ENCODE data around the gene JADE1.

JADE1 gene

DNA sequence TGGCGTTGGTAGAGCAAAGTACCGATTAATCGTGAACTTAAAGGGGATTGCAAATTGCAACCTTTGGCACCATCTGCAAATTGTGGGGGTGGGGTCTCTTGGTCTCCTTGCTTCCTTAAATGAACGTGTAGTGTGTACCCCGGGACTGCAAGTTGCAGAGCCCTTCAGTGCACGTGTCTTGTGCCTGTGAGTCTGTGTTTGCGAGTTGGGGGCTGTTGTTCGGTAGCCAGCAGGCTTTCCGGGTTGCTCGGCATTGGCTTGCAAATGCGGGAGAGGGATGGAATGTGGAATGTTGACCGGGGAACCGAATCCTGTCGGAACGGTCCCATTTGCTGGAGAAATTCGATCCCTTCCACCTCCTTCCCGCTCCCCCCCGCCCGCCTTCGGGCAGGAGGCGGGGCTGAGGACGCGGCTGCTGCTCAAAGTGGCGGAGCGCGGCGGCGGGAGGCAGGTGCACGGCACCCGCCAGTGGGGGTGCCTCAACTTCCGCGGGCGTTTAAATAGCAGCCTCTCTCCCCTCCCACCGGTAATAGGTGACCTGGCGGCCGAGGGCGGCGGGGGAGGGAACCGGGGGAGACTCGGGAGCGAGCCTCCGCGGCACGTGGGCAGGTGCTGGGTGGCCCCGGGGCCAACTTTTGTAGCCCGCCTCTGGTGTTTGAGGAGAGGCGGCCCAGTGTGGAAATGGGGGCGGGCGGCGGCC lies 1.5 kb downstream of the JADE1 start:
- DNase-seq (ENCODE audit: low spot score), result peak; percentile 86

DNA sequence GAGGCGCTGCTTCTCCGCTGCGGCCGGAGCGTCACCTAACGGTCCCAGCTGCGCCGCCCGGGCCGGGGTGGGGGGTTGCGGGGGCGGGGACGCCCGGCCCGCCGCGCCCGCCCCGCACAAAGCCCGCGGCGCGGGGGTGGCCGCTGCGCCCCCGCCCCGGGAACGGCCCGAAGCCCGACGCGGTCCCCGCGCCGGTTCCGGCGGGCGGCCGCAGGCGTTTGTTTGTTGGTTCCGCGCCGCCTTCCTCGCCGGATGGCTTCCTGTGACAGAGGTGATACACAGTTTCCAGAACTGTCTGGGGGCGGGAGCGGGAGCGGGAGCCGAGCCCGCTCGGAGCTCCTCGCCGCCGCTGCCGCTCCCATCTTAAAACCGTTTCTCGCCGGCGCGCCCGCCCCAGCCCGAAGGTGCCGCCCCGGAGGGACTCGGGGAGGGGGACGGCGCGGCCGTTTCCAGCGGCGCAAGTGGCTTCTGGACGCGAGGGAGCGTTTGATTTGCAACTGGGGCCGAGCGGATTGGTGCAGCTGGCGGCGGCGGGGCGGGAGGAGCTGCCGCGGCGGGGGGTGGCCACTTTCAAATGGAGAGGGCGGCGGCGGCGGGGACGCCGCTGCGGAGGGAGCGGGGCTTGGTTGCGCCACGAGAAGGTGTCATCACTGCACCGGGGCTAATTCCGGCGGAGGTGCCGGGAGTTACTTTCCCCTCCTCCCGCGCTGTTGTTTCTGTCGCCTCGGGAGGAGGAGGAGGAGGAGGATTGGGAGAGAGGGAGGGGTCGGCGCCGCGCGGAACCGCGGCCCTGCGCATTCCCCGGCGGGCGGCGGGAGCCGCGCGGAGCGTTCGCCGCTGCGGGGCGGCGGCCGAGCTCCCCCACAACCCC lies 2.3 kb downstream of the JADE1 start:
- DNase-seq (ENCODE audit: low spot score), result peak; percentile 70

DNA sequence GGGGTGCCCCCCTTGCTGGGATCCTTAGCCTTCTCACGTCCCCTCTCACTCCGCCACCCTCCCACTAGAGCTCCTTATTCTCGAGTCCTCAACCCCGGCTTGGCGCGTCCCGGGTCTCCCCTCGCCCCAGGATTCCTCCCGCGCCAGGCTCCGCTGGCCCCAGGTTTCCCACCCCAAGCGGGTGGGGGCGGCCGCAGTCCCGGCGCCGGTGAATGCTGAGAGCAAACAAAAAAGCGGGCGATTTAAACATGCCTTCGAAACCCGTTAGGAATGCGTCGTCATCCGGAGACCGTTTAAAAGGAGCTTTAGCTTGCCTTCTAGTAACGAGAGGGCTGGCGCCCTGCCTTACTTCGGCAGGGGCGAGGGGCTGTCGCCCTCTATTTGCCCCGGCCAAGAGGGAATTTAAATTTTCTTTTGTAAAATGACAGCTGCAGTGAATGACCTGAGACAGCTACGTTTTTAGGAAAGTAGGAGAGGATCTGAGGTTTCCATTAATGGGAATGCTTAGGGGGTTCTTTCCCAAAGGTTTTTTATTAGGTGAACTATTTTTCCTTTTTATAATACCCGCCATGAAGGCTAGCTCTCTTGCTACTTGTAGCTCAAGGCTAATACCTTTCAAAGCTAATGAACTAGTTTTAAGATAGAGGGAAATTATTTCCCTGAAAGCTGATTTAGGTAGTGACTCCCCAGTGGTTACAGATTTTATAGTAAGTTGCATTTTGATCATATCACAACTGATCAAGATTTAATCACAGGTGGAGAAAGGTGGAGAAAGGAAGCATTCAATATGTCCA lies 3.1 kb downstream of the JADE1 start:
- no peak for DNase-seq (ENCODE audit: low spot score)

DNA sequence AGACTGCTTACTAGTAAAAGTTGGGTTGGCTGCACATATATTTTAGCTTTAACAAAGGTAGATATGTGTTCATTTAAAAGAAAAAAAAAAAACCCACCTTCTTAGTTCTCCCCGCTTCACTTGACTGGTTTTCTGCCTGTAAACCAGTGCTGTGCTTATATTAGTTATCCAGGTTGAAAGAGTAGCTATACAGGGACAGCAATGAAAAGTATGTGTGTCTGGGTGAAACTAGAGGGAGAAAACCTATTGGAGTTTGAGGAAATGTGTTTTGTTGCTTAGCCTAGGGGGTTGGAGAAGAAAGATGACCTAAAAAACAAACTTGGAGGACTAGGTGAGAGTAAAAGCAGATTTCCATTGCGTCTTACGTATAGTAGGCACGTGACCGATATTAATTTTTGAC lies 4.5 kb downstream of the JADE1 start:
- no peak for DNase-seq (ENCODE audit: low spot score)

DNA sequence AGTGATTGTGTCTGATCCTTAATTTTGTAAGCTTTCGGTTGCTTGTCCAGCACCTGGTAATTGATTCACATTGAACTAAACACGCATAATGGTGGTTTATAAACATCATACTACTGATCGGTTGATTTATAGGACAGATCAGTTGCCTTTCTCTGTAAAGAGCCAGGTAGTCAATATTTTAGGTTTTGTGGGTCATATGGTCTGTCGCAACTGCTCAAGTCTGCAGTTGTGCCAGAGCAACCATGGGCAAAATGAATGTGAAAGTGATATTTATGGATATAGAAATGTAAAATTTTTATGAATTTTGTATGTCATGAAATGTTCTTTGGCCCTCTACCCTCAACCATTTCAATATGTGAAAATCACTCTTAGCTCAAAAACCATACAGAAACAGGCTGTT lies 8.9 kb downstream of the JADE1 start:
- DNase-seq (ENCODE audit: low spot score), result no peak

DNA sequence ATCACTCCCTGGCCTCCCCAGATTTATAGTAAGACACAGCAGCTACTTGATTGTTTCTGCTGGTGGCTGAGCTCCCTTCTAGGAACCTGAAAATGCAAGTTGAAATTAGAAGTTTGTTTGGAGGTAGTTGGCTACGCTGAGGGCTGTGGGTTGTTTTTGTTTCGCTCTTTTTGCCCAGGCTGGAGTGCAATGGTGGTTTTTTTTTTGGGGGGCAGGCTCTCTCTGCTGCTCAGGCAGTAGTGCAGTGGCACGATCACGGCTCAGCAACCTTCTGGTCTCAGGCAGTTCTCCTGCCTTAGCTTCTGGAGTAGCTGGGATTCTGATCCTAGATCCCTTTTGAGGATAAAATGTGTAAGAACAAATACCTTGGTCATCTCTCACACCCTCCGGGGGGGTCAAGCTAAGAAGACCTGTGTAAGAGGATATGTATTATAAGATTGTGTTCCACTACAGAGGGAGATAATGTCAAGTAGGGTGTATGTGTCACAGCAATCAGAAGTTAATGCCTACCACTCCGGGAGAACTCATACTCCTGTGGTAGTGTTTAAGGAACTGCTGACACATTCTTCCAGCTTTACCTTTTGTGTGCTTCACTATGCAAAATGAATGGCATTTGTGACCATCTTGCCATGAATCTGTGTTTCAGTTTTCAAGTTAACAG lies 9.7 kb downstream of the JADE1 start:
- DNase-seq (ENCODE audit: low spot score), result no peak

DNA sequence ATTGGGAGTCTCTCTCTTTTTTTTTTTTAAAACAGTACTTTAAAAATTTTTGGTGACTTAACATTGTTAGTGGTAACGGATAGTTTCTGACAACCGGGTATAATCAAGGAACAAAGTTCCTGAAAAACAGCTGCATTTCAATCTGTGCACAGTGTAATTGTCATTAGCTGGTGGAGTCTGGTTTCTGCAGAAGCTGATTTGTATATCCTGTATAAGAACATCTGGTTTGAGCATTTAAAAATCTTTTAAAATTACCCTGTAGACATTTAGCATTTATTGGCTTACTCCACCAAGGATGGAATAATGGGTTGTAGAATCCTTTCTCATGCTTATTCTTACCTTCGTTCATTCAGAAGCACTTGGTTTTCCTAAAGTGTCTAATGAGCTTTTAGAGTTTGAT lies 11.2 kb downstream of the JADE1 start:
- no peak for DNase-seq (ENCODE audit: low spot score)

DNA sequence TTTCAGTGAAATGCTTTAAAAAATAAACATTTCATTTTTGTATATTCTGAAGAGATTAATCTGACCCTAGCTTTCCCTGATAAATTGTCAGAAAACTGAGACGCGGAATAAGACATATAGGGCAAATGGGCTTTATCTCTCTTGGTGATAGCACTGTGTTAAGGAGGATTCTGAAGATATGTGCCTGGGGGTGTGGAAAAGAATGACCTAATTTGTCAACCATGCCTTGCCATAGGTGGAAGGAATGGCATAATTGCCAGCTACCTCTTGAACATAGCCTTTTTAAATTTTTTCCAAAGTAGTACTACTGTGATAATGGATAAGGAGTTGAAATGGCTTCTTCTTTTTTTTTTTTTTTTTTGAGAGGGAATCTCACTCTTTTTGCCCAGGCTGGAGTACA lies 11.7 kb downstream of the JADE1 start:
- DNase-seq (ENCODE audit: low spot score), result no peak

DNA sequence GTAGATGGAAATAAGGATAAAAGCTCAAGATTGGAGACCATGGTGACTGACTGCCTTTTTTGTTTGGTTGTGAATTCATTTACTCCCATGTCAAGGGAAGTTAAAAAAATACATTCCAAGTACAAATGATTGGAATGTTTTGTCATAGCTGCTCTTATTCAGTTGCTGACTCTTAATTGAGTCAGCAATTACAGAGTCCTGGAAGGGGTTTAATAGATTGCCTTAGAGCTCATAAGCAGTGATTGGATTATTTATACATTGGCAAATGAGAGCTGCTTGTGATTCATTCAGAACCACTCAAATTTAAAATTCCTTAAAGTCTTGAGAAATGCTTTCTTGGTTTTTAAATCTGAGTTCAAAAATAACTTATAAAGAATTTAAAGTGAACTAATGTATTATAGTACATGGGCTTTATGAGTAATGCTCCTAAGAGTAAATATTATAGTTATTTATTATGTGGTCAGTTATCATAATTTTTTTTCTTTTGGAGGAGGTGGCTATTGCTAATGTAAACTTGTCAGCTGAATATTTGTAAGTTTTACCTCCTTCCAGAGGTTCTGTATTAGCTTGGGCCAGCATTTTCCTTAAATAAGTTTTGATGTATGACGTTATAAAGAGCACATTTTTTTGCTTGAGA lies 13.6 kb downstream of the JADE1 start:
- DNase-seq (ENCODE audit: low spot score), result no peak

DNA sequence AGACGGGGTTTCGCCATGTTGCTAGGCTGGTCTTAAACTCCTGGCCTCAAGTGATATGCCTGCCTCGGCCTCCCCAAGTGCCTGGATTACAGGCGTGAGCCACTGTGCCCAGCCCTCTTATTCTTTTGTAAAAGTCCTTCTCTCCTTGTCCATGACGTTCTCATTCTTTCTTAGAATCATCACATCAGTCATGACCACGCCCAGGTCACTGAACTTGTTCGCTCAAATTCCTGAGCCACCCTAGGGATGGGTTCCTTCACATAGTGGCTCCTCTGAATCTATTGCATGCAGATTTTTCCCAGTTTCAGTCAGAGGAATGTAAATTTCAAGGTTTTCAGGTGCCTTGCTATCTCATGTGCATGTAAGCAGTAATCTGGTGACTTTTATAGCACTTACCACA lies 15.7 kb downstream of the JADE1 start:
- DNase-seq (ENCODE audit: low spot score), result no peak

DNA sequence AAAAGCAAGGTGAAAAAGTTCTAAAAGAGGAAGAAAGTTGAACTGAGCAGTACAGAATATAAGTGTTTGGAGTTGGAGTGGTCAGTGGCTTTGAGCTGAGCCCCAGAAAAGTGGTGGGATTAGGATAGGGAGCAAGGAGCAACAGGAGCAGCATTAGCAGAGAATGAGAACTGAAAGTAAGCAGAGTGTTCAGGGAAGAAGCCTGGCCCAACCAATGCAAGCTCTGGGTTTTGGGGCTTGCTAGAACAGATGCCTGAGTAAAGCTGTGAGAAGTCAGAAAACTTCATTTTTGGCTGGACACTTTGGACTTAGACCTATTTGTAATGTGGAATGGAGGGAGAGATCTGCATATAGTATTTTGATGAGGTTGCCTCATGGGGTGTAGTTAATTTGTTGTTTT lies 17.8 kb downstream of the JADE1 start:
- DNase-seq (ENCODE audit: low spot score), result no peak

DNA sequence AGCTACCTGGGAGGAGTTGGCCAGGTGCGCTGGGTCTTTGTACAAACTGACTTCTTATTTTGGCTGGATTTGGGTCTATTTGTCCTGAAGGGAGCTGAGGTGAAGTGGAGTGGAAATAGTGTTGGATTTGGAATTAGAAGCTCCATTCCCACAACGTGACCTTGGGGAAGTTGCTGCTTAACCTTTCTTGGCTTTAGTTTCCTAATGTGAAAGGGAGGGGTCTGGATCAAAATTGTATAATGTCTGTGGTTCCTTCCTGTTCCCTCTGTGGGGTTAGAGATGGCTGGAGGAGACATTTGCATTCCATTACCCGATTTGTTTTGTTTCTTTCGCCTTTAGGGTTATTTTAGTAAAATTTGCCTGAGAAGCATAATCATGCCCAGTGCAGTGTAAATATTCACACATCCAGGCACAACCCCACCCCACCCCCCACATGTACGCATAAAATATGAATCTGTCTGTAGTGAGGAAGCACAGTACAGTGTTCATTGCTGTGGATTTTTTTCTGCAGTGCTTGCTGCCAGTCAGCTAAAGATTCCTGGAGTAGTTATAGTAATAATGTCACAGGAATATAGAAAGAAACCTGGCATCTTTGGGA lies 21.5 kb downstream of the JADE1 start:
- no peak for DNase-seq (ENCODE audit: low spot score)

DNA sequence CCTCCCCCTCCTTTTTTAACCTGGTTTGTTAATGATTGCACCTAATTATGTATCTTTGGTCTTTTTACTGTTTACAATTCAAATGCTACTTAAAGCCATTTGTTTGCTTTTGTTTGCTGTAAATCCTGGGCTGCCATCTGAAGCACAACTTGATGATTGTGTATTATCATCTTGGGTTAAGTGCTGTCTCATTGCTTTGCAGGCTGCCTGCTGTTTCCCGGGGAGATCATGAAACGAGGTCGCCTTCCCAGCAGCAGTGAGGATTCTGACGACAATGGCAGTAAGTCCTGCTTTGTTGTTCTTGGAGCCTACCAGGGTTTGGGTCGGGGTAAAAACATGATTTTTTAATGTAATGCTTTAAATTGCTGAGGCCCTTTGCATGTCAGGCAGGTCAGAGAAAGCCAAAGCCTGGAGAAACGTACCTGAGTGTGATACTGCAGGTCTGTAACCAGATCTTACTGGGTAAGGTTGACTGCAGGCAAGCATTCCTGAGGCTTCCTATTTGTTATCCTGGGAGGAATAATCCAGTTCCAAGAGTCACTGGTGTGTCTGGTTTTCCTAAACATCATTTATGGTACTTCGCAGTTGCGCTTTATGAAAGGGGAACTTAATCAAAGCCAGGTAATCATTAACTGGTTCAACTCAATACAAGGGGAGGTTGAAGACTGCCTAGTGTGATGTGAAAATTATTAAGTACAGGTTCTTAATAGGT lies 22.2 kb downstream of the JADE1 start:
- no peak for DNase-seq (ENCODE audit: low spot score)

DNA sequence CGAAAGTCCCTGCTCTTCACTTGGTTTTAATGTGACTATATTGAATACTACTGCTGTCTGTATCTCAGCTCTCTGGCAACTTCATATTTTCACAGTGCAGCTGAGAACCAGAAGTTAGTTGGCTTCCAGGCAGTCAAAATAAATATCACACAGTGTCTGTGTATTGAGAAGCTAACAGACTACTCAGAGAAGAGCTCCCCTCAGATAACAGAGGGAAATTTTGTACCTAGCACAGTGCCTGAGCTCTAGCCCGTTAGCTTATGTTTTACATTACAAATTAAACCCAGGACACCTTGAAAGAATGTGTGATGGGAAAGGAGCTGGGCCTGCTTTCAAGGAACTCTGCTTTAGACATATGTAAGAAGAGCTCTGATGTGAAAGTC lies 22.7 kb downstream of the JADE1 start:
- DNase-seq (ENCODE audit: low spot score), result no peak

DNA sequence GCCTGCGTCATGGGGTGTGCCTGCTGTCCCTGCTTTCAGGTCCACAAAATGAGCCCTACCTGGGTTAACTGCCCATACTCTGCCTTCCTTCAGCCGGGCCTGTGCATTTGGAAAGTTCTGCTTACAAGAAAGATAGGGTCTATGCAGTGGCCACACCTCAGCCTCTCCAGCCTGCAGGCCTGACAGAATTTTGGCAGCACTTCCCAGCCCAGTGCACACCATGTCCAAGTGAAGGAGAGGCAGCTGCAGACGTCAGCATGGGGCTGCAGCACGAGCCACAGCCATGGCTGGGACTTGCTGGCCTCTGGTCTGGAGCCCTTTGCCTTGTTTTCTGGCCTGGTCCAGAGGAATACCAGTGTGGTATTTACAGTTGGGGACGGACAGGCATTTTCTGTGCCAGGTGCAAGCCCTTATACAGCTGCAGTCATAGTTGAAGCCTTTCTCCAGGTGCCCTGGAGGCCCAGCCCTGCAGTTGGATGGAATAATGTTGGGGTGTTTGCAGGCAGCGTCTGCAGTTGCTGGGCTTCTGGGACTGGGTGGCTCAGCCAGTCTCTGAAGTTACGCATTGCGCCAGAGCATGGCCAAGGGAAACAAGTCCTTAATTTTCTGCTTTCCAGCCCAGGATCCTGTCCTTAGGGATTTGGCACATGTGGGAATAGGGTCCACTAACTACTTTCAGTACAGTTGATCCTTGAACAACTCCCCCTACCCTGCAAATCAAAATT lies 26.2 kb downstream of the JADE1 start:
- DNase-seq (ENCODE audit: low spot score), result no peak

DNA sequence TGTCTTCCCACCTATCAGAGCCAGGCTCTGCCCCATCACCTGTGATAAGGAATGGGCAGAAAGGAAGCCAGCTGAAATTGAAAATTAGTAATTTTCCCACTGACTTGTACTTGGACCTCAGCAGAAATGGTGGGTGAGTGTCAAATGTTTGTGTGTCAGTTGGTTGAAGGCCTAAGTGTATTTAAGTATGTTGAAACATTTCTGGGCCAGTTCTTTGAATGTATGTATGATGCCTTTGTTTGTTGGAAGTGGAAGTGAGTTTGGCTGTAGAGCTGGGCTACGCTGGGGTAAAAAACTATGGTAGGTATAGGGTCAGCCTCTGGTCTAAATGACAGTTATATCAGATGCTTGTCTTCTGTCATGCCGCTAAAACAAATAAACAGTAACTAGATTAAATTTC lies 27.7 kb downstream of the JADE1 start:
- no peak for DNase-seq (ENCODE audit: low spot score)

DNA sequence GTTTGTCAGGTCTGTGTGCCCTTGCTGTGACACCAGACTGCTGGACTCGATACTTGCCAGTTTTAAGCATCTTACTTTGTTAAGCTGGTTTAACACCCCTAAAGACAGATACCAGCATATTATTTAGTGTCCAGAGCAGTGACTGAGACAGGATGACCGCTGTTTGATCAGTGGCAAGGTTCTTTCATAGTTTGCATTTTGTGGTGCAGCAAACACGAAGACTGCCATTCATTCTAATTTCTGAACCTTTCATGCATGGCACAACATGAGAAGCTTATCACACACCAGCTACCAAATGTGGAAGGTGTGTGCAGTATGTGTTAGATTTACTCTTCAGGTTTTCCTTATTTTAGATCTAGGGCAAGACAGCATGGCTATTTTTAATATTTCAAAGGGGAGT lies 28.2 kb downstream of the JADE1 start:
- DNase-seq (ENCODE audit: low spot score), result no peak

DNA sequence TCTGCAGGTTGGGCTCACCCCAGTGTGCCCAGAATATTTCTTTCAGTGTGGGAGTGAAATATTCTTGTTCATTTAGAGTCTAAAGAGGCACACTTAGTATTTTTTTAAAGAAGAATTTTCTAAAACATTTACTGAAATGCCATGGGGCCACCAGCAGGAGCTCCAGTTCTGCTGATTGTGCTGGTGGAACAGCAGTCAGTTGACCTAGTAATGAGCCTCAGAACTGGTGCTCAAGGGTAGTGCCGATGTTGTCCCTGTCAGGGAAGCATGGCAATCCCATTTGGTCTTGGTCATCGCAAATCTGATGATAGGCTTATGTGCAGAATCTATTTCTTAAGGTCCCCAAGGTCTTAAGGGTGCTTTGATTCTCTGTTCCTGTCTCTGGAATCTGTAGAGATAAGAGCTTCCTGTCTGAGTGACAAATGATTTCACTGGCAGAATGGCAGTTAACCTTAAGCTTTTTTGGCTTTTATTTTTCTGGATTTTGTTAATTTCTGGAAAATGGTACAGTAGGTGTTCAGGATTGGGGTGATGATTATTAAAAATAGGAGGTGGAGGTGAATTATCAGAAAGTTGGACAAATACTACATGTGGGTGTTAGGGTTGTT lies 31.3 kb downstream of the JADE1 start:
- no peak for DNase-seq (ENCODE audit: low spot score)

DNA sequence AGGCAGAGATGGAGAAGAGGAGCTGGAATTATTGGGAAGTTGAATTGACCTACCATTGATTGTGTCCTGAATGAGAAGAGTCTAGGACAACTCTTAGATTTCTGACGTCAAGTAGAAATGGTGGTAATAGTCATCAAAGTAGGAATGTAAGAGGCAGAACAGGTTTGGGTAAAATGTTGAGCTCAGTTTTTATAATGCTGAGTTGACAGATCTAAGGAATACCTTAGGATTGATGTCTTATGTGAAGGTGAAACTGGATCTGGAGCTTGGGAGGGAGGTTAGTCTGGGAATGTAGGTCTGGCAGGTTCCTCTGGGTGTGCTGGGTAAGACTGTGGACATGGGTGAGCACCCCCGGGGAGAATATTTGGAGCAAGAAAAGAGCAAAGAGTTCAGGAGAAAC lies 31.9 kb downstream of the JADE1 start:
- no peak for DNase-seq (ENCODE audit: low spot score)

DNA sequence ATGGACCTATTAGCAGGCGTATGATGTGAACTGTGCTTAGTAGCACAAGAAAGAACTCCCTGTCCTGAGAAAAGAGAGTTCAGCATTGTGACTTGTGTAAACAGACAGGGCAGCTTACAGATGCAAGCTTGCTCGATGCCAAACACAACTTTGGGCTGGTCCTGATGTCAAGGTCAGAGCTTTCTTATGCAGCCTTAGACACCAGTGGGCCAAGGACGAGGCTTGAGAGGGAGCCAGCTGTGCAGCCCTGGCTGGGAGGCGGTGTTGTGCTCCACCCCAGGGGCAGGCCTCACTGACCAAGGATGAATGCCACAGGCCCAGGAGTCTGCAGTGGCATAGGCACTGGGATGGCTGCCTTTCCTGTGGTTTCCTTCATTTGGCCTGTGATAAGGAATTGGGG lies 35.4 kb downstream of the JADE1 start:
- no peak for DNase-seq (ENCODE audit: low spot score)
